Stimulated activated naive CD4-positive, alpha-beta T cell (primary cell): ENCODE measurements around the gene KLRC4.
A peak's percentile ranks its signal among the peaks of the same experiment; 100 is the strongest.
"Not testable (repeated sequence)": the region's sequence is repeated elsewhere in the genome, so short reads cannot be mapped to it uniquely, and the experiment has no call there.

Experiments
- DNase-seq, 6 experiments: peaks; one replicate each; lab custom pipeline; 2025; lab: John Stamatoyannopoulos, UW

The KLRC4 gene

GRCh38 chr12:10368206-10369171 is 41.1 kb downstream of the KLRC4 start:
- no peak for DNase-seq

DNA sequence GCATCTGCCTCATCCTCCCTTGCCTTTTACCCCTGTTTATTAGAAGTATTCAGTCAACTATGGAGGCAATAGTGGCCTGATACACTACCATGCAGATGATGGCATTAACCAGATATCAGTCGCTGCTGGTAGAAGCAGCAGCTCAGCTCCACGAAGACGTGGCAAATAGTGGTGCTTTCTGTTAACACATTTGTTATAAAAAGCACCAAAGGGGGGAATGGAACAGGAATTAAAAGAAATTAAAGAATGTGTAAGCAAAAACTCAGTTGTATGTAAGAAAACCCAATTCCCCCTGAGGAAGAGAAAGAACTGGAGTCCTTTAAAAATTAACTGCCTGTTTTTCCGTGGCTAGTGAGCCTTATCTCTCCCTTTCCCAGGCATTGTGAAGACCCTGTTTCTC is 41.8 kb downstream of the KLRC4 start:
- not testable (repeated sequence) for DNase-seq

DNA sequence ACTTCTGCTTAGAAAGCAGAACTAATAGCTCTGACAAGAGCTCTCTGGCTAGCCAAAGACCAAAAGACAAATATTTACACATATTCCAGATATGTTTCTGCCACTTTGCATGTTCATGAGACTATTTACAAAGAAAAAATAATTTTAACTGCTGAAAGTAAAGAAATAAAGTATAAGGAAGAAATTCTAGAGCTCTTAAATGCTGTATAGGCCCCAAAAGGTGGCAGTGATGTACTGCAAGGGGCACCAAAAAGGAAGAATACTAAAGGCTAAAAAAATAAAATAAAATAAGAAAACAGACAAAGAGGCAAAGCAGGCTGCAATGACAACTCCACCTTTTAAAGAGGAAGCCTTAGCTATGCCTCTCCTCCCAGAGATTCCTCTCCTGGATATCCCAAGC is 42.7 kb downstream of the KLRC4 start:
- peak in 2 of 6 experiments; percentile 9 to 19 for DNase-seq

DNA sequence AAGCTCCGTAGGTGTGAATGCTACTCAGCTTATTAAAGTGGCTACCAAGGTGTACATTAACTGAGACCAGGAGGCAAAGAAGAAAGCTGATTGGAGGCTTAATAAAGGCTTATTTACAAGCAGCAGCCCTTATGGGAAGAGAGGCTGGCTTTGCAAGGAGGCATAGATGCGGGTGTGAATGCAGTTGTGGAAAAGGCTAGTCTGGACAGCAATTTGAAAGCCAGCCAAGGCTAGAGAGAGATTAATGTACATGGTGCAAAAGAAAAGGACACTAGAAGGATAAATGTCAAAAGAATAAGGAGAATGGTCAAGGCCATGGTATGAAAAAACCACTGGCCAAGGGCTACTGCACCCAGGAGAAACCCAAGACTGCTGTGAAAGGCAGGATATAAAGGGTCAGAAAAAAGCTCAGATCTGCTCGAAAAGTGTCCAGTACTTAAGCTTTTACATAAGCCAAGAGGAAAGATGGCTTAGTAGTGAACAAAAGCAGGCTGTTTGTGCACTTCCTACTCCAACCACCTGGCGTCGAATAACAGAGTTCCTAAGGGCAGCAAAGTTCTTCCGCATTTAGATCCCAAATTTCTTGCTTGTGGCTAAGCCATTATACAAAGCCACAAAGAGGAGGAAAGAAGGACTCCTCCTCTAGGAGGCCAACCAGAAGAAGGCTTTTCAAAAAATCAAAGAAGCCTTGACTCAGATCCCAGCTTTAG is 43.7 kb downstream of the KLRC4 start:
- peak in 1 of 6 experiments; percentile 16 for DNase-seq

GRCh38 chr12:10364815-10365622 is 44.5 kb downstream of the KLRC4 start:
- DNase-seq = peak in 5 of 6 experiments; percentile 43 to 89 (median 73)

- peak in 5 of 6 experiments; percentile 12 to 81 (median 31) for DNase-seq
Measured at GRCh38 chr12:10363914-10364814, 45.4 kb downstream of the KLRC4 start.

DNA sequence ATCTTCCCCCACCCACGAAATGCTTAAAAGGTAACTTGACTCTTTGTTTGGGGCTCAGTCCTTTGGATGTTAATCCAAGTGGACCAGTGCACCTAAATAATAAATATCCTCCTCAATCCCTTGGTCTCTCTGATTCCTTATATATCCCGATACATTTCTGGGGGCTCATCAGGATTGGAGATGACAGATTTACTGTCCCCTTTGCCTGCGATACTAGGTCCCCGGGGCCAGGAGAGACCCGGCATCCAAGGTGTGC is 46.0 kb downstream of the KLRC4 start:
- DNase-seq = no peak

DNA sequence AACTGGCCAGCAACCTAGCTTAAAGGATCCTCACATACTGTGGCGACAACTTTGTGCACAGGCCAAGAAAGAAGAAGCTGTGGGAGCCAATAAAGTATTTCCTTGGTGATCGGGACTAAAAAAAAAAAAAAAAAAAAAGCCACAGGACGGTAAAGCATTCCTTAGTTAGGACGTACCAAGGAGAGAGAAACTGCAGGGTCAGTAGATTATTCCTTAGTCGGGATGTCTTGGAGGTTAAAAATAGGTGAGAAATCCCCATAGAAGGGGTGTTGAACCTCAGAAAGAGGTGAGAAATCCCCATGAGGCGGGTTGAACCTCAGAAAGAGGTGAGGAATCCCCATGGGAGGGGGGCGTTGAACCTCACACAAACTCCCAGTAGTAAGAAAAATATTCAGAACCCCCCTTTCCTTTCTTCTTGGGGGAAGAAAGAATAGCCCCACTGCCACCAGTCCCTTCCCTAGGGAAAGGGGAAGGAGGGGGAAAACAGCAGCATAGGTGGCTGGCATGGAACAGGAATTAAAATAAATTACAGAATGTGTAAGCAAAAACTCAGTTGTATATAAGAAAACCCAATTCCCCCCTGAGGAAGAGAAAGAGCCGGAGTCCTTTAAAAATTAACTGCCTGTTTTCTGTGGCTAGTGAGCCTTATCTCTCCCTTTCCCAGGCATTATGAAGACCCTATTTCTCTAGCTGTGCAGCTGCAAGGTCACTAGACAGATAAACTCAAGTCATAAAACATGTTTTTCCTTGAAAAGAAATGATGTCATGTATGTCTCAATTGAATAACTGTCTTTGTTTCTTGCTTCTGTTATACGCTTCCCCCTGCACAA is 46.5 kb downstream of the KLRC4 start:
- no peak for DNase-seq

GRCh38 chr12:10362325-10362724 is 47.2 kb downstream of the KLRC4 start:
- DNase-seq = no peak

GRCh38 chr12:10361622-10362021 is 47.9 kb downstream of the KLRC4 start:
- DNase-seq = no peak

DNA sequence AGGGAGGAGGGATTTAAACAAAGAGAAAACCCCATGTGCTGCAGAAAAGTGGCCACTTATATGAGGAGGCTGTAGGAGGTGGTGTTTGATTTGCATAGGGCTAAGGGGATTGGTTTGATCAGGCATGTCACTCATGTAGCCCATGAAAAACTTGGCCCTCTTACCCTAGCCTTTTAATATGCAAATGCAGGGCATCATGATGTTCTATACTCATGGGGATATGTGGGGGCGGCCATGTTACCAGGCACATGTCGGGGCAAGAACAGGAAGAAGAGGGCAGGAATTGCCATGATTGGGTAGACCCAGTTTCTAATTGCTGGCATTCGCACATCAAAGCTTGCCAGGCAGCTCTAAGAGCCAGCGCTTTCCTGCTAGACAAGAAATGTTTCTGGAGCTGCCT is 48.5 kb downstream of the KLRC4 start:
- no peak for DNase-seq

GRCh38 chr12:10358969-10359368 is 50.6 kb downstream of the KLRC4 start:
- no peak for DNase-seq

GRCh38 chr12:10358131-10358530 is 51.4 kb downstream of the KLRC4 start:
- no peak for DNase-seq
